ENCODE data around the gene NUDT22.
"Not testable (repeated sequence)": the region's sequence is repeated elsewhere in the genome, so short reads cannot be mapped to it uniquely, and the experiment has no call there.

Gene NUDT22

GRCh38 chr11:64243236-64243854, 17.3 kb downstream of the NUDT22 start:
- no peak for DNase-seq (ENCODE audit: low spot score)

- DNase-seq (ENCODE audit: low spot score): no peak
Measured at GRCh38 chr11:64244107-64244506, 18.0 kb downstream of the NUDT22 start.

- no peak for DNase-seq (ENCODE audit: low spot score)
Measured at GRCh38 chr11:64244966-64245365, 18.9 kb downstream of the NUDT22 start.

GRCh38 chr11:64245401-64245796, 19.3 kb downstream of the NUDT22 start:
- DNase-seq (ENCODE audit: low spot score): no peak

- peak; percentile 54 for DNase-seq (ENCODE audit: low spot score)
Measured at GRCh38 chr11:64245797-64246620, 19.9 kb downstream of the NUDT22 start.

GRCh38 chr11:64246621-64246870, 20.5 kb downstream of the NUDT22 start:
- DNase-seq (ENCODE audit: low spot score): not testable (repeated sequence)

- DNase-seq (ENCODE audit: low spot score): peak; percentile 91
Measured at GRCh38 chr11:64246871-64247728, 21.0 kb downstream of the NUDT22 start, which contains the start of gene PPP1R14B. TSS of gene PPP1R14B (minus strand) at chr11:64246943. CDS start at chr11:64246673, 270 bp downstream.

GRCh38 chr11:64247729-64248531, 21.9 kb downstream of the NUDT22 start:
- DNase-seq (ENCODE audit: low spot score): no peak

GRCh38 chr11:64248578-64248977, 22.5 kb downstream of the NUDT22 start:
- DNase-seq (ENCODE audit: low spot score): no peak

GRCh38 chr11:64249038-64249437, 23.0 kb downstream of the NUDT22 start:
- no peak for DNase-seq (ENCODE audit: low spot score)

- DNase-seq (ENCODE audit: low spot score): no peak
Measured at GRCh38 chr11:64249563-64250414, 23.7 kb downstream of the NUDT22 start.

- DNase-seq (ENCODE audit: low spot score): peak; percentile 78
Measured at GRCh38 chr11:64250415-64251015, 24.4 kb downstream of the NUDT22 start.

- DNase-seq (ENCODE audit: low spot score): peak; percentile 80
Measured at GRCh38 chr11:64251016-64251752, 25.1 kb downstream of the NUDT22 start, which contains the start of gene PLCB3. TSS of gene PLCB3 (plus strand) at chr11:64251530. CDS start at chr11:64251650, 120 bp downstream.

GRCh38 chr11:64251753-64252002, 25.6 kb downstream of the NUDT22 start:
- no peak for DNase-seq (ENCODE audit: low spot score)

GRCh38 chr11:64252003-64252872, 26.2 kb downstream of the NUDT22 start:
- peak; percentile 68 for DNase-seq (ENCODE audit: low spot score)

- no peak for DNase-seq (ENCODE audit: low spot score)
Measured at GRCh38 chr11:64253043-64253442, 27.0 kb downstream of the NUDT22 start.

GRCh38 chr11:64253481-64253880, 27.4 kb downstream of the NUDT22 start:
- DNase-seq (ENCODE audit: low spot score): no peak

GRCh38 chr11:64254326-64254725, 28.3 kb downstream of the NUDT22 start:
- no peak for DNase-seq (ENCODE audit: low spot score)
